ENCODE results near the gene ZNF616. TPM values are rescaled to one million over a fixed set of nuclear protein-coding genes. Genes with fewer than 3 reads are reported as not detected.

The ZNF616 gene
- total and polyA plus RNA-seq, 2 of the 8 experiments (the other 6 are each of a cell fraction or from before 2014, with no cell fraction given), result 5.7 to 40.5 TPM

GRCh38 chr19:52141203-52141602 is 1.5 kb upstream of the ZNF616 start:
- 80% methylated on average over 2 of the region's 2 CpGs; no CpG with 5 or more reads in 1 of the 2 experiments for WGBS, 2 experiments (ENCODE audit: extremely low coverage in 1 of 2, insufficient coverage in 1 of 2, insufficient read length in 1 of 2, insufficient replicate concordance in 2 of 2, low coverage in 1 of 2, low lambda C conversion rate in 2 of 2, missing lambda C conversion rate in 1 of 2)

More at GRCh38 chr19:52141203-52141602, 1.5 kb upstream of the ZNF616 start:
- H3K4ac ChIP-seq (replicated peaks; ENCODE audit: insufficient read length, low read depth, low read length), result no peak overlapping the region
- H4K5ac ChIP-seq (ENCODE audit: insufficient read length, low read depth, low read length), result no peak overlapping the region
- H3K4me3 ChIP-seq (ENCODE audit: extremely low read depth in 1 of 4, insufficient read depth in 2 of 4, low read depth in 3 of 4, low read length in 4 of 4), result no peak overlapping the region
- POLR2A ChIA-PET (ENCODE audit: partially characterized antibody), result interaction anchor here (0.6 to 1.4 kb wide), 3 partner anchors 9 to 119 kb away, joined by 3 to 4 read pairs (median 3); no protein-coding TSS in a partner anchor
- peaks cover 0 to 5% (median 0%) of the 10 kb centered on the region in 4 experiments; a peak in 1 of 8 replicates for H3K36me3 ChIP-seq (ENCODE audit: control insufficient read depth in 2 of 4, insufficient read depth in 4 of 4, low read length in 3 of 4)
- no peak overlapping the region for H3K14ac ChIP-seq (ENCODE audit: insufficient read length)
- no peak overlapping the region for H2BK5ac ChIP-seq (ENCODE audit: low read depth, low read length)
- DNase-seq (ENCODE audit: low read depth in 1 of 2, low spot score in 2 of 2) (no peak), FAIRE-seq (no peak)
- CTCF ChIA-PET (ENCODE audit: partially characterized antibody), result no interaction called here
- peaks cover 8 to 11% of the 10 kb centered on the region in 2 experiments; a peak in 3 of 4 replicates for H3K9me3 ChIP-seq (ENCODE audit: insufficient read depth in 2 of 2, low read depth in 1 of 2, low read length in 1 of 2)
- no peak overlapping the region for H3K27ac ChIP-seq (ENCODE audit: low read depth, low read length)
- no peak overlapping the region for H2BK120ac ChIP-seq (replicated peaks; ENCODE audit: low read depth, low read length)
- H3K27me3 ChIP-seq (replicated peaks in 1 of 4; ENCODE audit: control insufficient read depth in 3 of 4, extremely low read depth in 1 of 4, insufficient read depth in 3 of 4, low read length in 3 of 4), result no peaks in the 10 kb centered on the region
- H3K9ac ChIP-seq (replicated peaks in 1 of 4; ENCODE audit: extremely low read depth in 1 of 4, low read depth in 3 of 4, low read length in 3 of 4), result no peak overlapping the region
- H2BK15ac ChIP-seq (ENCODE audit: low read length), result no peak overlapping the region
- H3K4me2 ChIP-seq (ENCODE audit: insufficient read depth in 1 of 2, low read depth in 2 of 2, low read length in 2 of 2), result no peak overlapping the region
- no peak overlapping the region for H2AFZ ChIP-seq (ENCODE audit: low read length)
- TF ChIP-seq ZNF274 (IDR thresholded peaks at IDR 0.05; ENCODE audit: borderline replicate concordance, extremely low read depth, low read length) (no peak), KDM4A (IDR thresholded peaks at IDR 0.05; ENCODE audit: low read depth, low read length, severe bottlenecking) (no peak), TCF12 (IDR thresholded peaks at IDR 0.05; ENCODE audit: low read depth, low read length) (no peak), KDM1A (IDR thresholded peaks at IDR 0.05; ENCODE audit: borderline replicate concordance, low read length) (no peak), RNF2 (IDR thresholded peaks at IDR 0.05; ENCODE audit: borderline replicate concordance, low read depth, low read length, missing control alignments, poor library complexity, severe bottlenecking) (no peak), RXRA (IDR thresholded peaks at IDR 0.05; ENCODE audit: insufficient read depth, low read depth, low read length) (no peak), MAX (IDR thresholded peaks at IDR 0.05) (no peak), NANOG (IDR thresholded peaks at IDR 0.05; ENCODE audit: insufficient read depth, low read depth, low read length, poor library complexity, severe bottlenecking) (no peak), POLR2A (IDR thresholded peaks at IDR 0.05; ENCODE audit: control extremely low read depth in 1 of 2, low read depth in 2 of 2, low read length in 2 of 2) (no peak), EP300 (IDR thresholded peaks at IDR 0.05; ENCODE audit: borderline replicate concordance in 1 of 2, low read depth in 2 of 2, low read length in 2 of 2) (no peak), POU5F1 (IDR thresholded peaks at IDR 0.05; ENCODE audit: low read depth, low read length) (no peak), SRF (IDR thresholded peaks at IDR 0.05; ENCODE audit: low read depth, low read length) (no peak), SUZ12 (IDR thresholded peaks at IDR 0.05; ENCODE audit: low read length) (no peak)
- no peak overlapping the region for H2BK20ac ChIP-seq (ENCODE audit: low read length)
- no peak overlapping the region for H2BK12ac ChIP-seq (ENCODE audit: low read depth, low read length)
- H3K4me1 ChIP-seq (replicated peaks in 1 of 4; ENCODE audit: control insufficient read depth in 3 of 4, insufficient read depth in 4 of 4, low read length in 3 of 4), result peaks cover 0 to 4% (median 0%) of the 10 kb centered on the region in 4 experiments; a peak in 2 of 7 replicates
- peaks cover 2% of the 10 kb centered on the region; the same call in 1 of the 2 replicates for H3K79me1 ChIP-seq (ENCODE audit: low read depth, low read length)
- peaks cover 3 to 20% of the 10 kb centered on the region in 2 experiments; a peak in 3 of 4 replicates for H3K79me2 ChIP-seq (ENCODE audit: control insufficient read depth in 1 of 2, insufficient read depth in 2 of 2, low read length in 2 of 2)
- peaks cover 6% of the 10 kb centered on the region; the same call in 1 of the 2 replicates for H3K23me2 ChIP-seq (ENCODE audit: low read depth, low read length)
- no peak overlapping the region for H3K23ac ChIP-seq (ENCODE audit: insufficient read length)
- no peak overlapping the region for H3K18ac ChIP-seq (ENCODE audit: extremely low read depth, low read length)
- H4K20me1 ChIP-seq (replicated peaks in 1 of 2; ENCODE audit: control insufficient read depth in 1 of 2, insufficient read depth in 2 of 2, low read length in 2 of 2), result no peaks in the 10 kb centered on the region
- H4K8ac ChIP-seq (ENCODE audit: extremely low read depth, insufficient read depth, low read length), result no peak overlapping the region
- H3K56ac ChIP-seq (replicated peaks; ENCODE audit: insufficient read length, low read depth, low read length), result no peak overlapping the region
- H4K91ac ChIP-seq (replicated peaks; ENCODE audit: insufficient read length, low read length), result no peak overlapping the region
- H2AK5ac ChIP-seq (ENCODE audit: low read depth, low read length), result no peak overlapping the region

Measured in H1 (cell line).